GM12878 (cell line): ENCODE results near the gene VGLL4. TPM values are rescaled to one million over a fixed set of nuclear protein-coding genes. Genes with fewer than 3 reads are reported as not detected.

Experiments
- ATAC-seq: fragments of 200-7000 bp; cut with Tn5 transposase; 3 replicates; pipeline ENCODE4 v1.9.1; 2020; ENCODE audit warnings: mild to moderate bottlenecking, moderate library complexity
- BruUV-seq: library from RNA; stranded (reverse); fragments of 400-500 nt; replicated peaks from 2 replicates; lab custom pipeline; 2021; lab: Mats Ljungman, UMichigan
- CTCF ChIA-PET: fragments of 300-600 bp; sonication (Branson Sonifier 250); formaldehyde crosslinking; extraction: SDS; loops from one replicate; lab custom pipeline; 2021; ENCODE audit warnings: inconsistent platforms; lab: Yijun Ruan, JAX
- POLR2A ChIA-PET: fragments of 350-600 bp; formaldehyde crosslinking; extraction: SDS; loops from one replicate; lab custom pipeline; 2021; ENCODE audit warnings: inconsistent platforms; lab: Charles Lee
- RAD21 ChIA-PET: fragments of 300-600 bp; sonication (Branson Sonifier 250); formaldehyde crosslinking; loops from one replicate; lab custom pipeline; 2023; ENCODE audit warnings: antibody characterized with exemption; ENCODE audit not compliant: unreplicated experiment; lab: Charles Lee
- SMC1A ChIA-PET: fragments of 300-600 bp; sonication (Branson Sonifier 250); formaldehyde crosslinking; loops from one replicate; lab custom pipeline; 2023; ENCODE audit not compliant: unreplicated experiment, uncharacterized antibody; lab: Charles Lee
- DNase-seq: peaks from one replicate; pipeline ENCODE4 v3.0.0-alpha.2; 2011; ENCODE audit warnings: low read depth, low spot score
- FAIRE-seq: peaks from 3 replicates; lab custom pipeline; 2011; peaks lifted over from hg19 to GRCh38; lab: Jason Lieb, UNC
- H2AFZ ChIP-seq: 2 replicates; pipeline ENCODE4 v1.6.0; 2011; ENCODE audit warnings: low read depth, low read length, control low read depth; ENCODE audit not compliant: control insufficient read depth
- H3K27ac ChIP-seq: 2 replicates; pipeline ENCODE4 v1.5.1; 2011; ENCODE audit warnings: control low read depth; ENCODE audit not compliant: control insufficient read depth, insufficient read depth
- H3K27me3 ChIP-seq, 2 experiments: replicated peaks in 1 of 2; 2 replicates each; pipeline versions ENCODE4 v1.6.0 to v1.6.1; 2011; ENCODE audit warnings: low read length in 1 of 2; ENCODE audit not compliant: control insufficient read depth in 2 of 2, insufficient read depth in 2 of 2
- H3K36me3 ChIP-seq, 2 experiments: 2 replicates each; pipeline ENCODE4 v1.5.1; 2011; ENCODE audit warnings: low read length in 1 of 2; ENCODE audit not compliant: control insufficient read depth in 2 of 2, insufficient read depth in 2 of 2
- H3K4me1 ChIP-seq: 2 replicates; pipeline ENCODE4 v1.6.1; 2011; ENCODE audit warnings: mild to moderate bottlenecking, low read length, moderate library complexity, mixed read lengths; ENCODE audit not compliant: control insufficient read depth, insufficient read depth
- H3K4me2 ChIP-seq: 2 replicates; pipeline ENCODE4 v1.6.0; 2011; ENCODE audit warnings: control low read depth; ENCODE audit not compliant: control insufficient read depth, insufficient read depth
- H3K4me3 ChIP-seq: fragments of 200-600 bp; sonication (generic); 2 replicates; pipeline ENCODE4 v1.5.1; 2016
- H3K79me2 ChIP-seq: 2 replicates; pipeline ENCODE4 v1.6.0; 2011; ENCODE audit warnings: low read length; ENCODE audit not compliant: control insufficient read depth, insufficient read depth
- H3K9ac ChIP-seq: 2 replicates; pipeline ENCODE4 v1.8.0; 2011; ENCODE audit warnings: low read length, control low read depth, mixed read lengths; ENCODE audit not compliant: control insufficient read depth, insufficient read depth
- H3K9me3 ChIP-seq: replicated peaks from 3 replicates; pipeline ENCODE4 v1.5.1; 2011; ENCODE audit warnings: mild to moderate bottlenecking, low read length; ENCODE audit not compliant: control insufficient read depth, insufficient read depth
- H4K20me1 ChIP-seq: 2 replicates; pipeline ENCODE4 v1.6.0; 2011; ENCODE audit not compliant: control insufficient read depth, insufficient read depth
- ESRRA ChIP-seq: IDR thresholded peaks from 2 replicates; pipeline ENCODE4 v1.6.1; 2012; ENCODE audit warnings: mild to moderate bottlenecking, low read length, improper control_type of control experiment
- POLR2A ChIP-seq: IDR thresholded peaks from 2 replicates; pipeline ENCODE4 v1.6.1; 2011; ENCODE audit warnings: low read depth, mild to moderate bottlenecking, low read length
- POLR2AphosphoS2 ChIP-seq: IDR thresholded peaks from 2 replicates; pipeline ENCODE4 v1.6.1; 2011; ENCODE audit warnings: low read depth, mild to moderate bottlenecking, low read length, improper control_type of control experiment, moderate library complexity
- POU2F2 ChIP-seq: IDR thresholded peaks from 3 replicates; pipeline ENCODE4 v1.6.1; 2011; ENCODE audit warnings: low read depth, mild to moderate bottlenecking, low read length, borderline replicate concordance
- RB1 ChIP-seq: fragments of 450-650 bp; formaldehyde crosslinking; IDR thresholded peaks from 2 replicates; pipeline ENCODE4 v1.6.1; 2017; ENCODE audit warnings: mild to moderate bottlenecking, borderline replicate concordance
- SUZ12 ChIP-seq: fragments of 200-600 bp; sonication (generic); IDR thresholded peaks from one replicate; pipeline ENCODE4 v1.6.1; 2018; ENCODE audit warnings: antibody characterized with exemption, mild to moderate bottlenecking; ENCODE audit not compliant: unreplicated experiment
- WGBS: methylation state at CpG from one replicate; pipeline ENCODE4 v1.1.6; 2016; ENCODE audit warnings: low lambda C conversion rate; ENCODE audit not compliant: insufficient replicate concordance, insufficient coverage; ENCODE audit errors: missing lambda C conversion rate; 5-methylcytosine and 5-hydroxymethylcytosine counted together
- in situ Hi-C: fragments of 300-500 bp; cut with MboI; formaldehyde crosslinking; loops from 9 replicates; pipeline ENCODE4 v1.14.3; 2018; ENCODE audit warnings: mixed read lengths
- intact Hi-C: fragments of 100-400 bp; cut with micrococcal nuclease; formaldehyde crosslinking; loops from one replicate; pipeline ENCODE4 v1.14.2; 2022; ENCODE audit not compliant: unreplicated experiment
- polyA plus RNA-seq, 11 experiments: library from polyadenylated mRNA; depleted of rRNA in 4 of 11; unstranded in 6 of 11; stranded (reverse) in 5 of 11; fragments of >200 nt; fragmentation: Nextera tagmentation in 4 of 11; fragmentation: Illumina TruSeq in 1 of 11; extraction: Ambion mirVana in 4 of 11; extraction: Trizol in 1 of 11; gene quantifications; 1 replicate in 1 of 11; 2 replicates in 10 of 11; pipeline versions ENCODE4 v1.2.1 to v1.2.3, GENCODE V29; 2011 to 2016; ENCODE audit warnings: inconsistent platforms in 2 of 11, missing spikeins in 2 of 11, low read depth in 1 of 11
- total RNA-seq, 4 experiments: library from RNA; depleted of rRNA in 3 of 4; stranded (reverse); fragments of >200 nt in 3 of 4; fragmentation: Illumina TruSeq in 1 of 4; extraction: Trizol in 1 of 4; gene quantifications; 2 replicates each; pipeline versions ENCODE4 v1.2.1 to v1.2.3, GENCODE V29; 2013 to 2021
- TF ChIP-seq, protein P1 (sequence below): fragments of 450-650 bp; IDR thresholded peaks from 2 replicates; pipeline ENCODE4 v1.6.1; 2017; ENCODE audit warnings: antibody characterized with exemption, mild to moderate bottlenecking, moderate library complexity
- TF ChIP-seq, protein P2 (sequence below): IDR thresholded peaks from 2 replicates; pipeline ENCODE4 v1.6.1; 2011; ENCODE audit warnings: borderline replicate concordance, low read depth, mild to moderate bottlenecking, moderate library complexity, mixed read lengths, low read length; ENCODE audit not compliant: insufficient read depth; ENCODE audit errors: extremely low read length

VGLL4 gene
- total and polyA plus RNA-seq, 10 of the 15 experiments (the other 5 are each of a cell fraction or from before 2014, with no cell fraction given): 0.44 to 38.1 (median 16.1) TPM

- CTCF ChIA-PET: interaction anchor here (1.0 kb wide), 1 partner anchor 11 kb away, joined by 3 read pairs; no protein-coding TSS in a partner anchor
- Histone ChIP-seq H3K79me2 (no peaks in the 10 kb centered on the region), H3K4me2 (no peak overlapping the region), H3K9ac (no peak overlapping the region), H3K36me3 (no peaks in the 10 kb centered on the region), H3K27ac (no peak overlapping the region), H3K27me3 (no peaks in the 10 kb centered on the region), H3K9me3 (no peaks in the 10 kb centered on the region), H2AFZ (no peak overlapping the region), H3K4me3 (no peak overlapping the region), H3K4me1 (no peaks in the 10 kb centered on the region), H4K20me1 (no peaks in the 10 kb centered on the region)
- POLR2A ChIA-PET: no interaction called here
- FAIRE-seq (no peak), DNase-seq (no peak), ATAC-seq (no peak)
- SMC1A ChIA-PET: no interaction called here
- intact Hi-C loops: no loop called here
- TF ChIP-seq, protein P1, sequence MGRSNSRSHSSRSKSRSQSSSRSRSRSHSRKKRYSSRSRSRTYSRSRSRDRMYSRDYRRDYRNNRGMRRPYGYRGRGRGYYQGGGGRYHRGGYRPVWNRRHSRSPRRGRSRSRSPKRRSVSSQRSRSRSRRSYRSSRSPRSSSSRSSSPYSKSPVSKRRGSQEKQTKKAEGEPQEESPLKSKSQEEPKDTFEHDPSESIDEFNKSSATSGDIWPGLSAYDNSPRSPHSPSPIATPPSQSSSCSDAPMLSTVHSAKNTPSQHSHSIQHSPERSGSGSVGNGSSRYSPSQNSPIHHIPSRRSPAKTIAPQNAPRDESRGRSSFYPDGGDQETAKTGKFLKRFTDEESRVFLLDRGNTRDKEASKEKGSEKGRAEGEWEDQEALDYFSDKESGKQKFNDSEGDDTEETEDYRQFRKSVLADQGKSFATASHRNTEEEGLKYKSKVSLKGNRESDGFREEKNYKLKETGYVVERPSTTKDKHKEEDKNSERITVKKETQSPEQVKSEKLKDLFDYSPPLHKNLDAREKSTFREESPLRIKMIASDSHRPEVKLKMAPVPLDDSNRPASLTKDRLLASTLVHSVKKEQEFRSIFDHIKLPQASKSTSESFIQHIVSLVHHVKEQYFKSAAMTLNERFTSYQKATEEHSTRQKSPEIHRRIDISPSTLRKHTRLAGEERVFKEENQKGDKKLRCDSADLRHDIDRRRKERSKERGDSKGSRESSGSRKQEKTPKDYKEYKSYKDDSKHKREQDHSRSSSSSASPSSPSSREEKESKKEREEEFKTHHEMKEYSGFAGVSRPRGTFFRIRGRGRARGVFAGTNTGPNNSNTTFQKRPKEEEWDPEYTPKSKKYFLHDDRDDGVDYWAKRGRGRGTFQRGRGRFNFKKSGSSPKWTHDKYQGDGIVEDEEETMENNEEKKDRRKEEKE: no peak
- TF ChIP-seq POU2F2 (no peak), POLR2AphosphoS2 (no peak), ESRRA (no peak), POLR2A (no peak), RB1 (no peak), SUZ12 (no peak)
- TF ChIP-seq, protein P2, sequence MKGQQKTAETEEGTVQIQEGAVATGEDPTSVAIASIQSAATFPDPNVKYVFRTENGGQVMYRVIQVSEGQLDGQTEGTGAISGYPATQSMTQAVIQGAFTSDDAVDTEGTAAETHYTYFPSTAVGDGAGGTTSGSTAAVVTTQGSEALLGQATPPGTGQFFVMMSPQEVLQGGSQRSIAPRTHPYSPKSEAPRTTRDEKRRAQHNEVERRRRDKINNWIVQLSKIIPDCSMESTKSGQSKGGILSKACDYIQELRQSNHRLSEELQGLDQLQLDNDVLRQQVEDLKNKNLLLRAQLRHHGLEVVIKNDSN: no peak
- RAD21 ChIA-PET: no interaction called here
- BruUV-seq: no TSS peak
- 88% methylated on average over 5 of the region's 5 CpGs for WGBS
- in situ Hi-C loops: no loop called here
These were observed 133.7 kb downstream of the VGLL4 start for GRCh38 chr3:11510001-11510340.
